Suprapubic skin (tissue), 4 donors: Measurements from ENCODE around the gene NUDT3.

Source experiments
- EP300 ChIP-seq: sonication (generic); formaldehyde crosslinking; IDR thresholded peaks from one replicate; pipeline ENCODE4 v1.6.1; 2017; ENCODE audit warnings: antibody characterized with exemption
- POLR2AphosphoS5 ChIP-seq, 3 donors: sonication (generic); formaldehyde crosslinking; IDR thresholded peaks; one replicate each; pipeline ENCODE4 v1.6.1; 2017; ENCODE audit warnings: antibody characterized with exemption in 3 of 3
- TF ChIP-seq, protein P1 (sequence below), 2 donors: fragments of 200-600 bp in 1 of 2; fragments of 450-650 bp in 1 of 2; sonication (generic) in 1 of 2; IDR thresholded peaks; one replicate each; pipeline ENCODE4 v1.5.1; 2016 to 2019; ENCODE audit warnings: antibody characterized with exemption in 2 of 2, mild to moderate bottlenecking in 1 of 2, moderate library complexity in 1 of 2

DNA sequence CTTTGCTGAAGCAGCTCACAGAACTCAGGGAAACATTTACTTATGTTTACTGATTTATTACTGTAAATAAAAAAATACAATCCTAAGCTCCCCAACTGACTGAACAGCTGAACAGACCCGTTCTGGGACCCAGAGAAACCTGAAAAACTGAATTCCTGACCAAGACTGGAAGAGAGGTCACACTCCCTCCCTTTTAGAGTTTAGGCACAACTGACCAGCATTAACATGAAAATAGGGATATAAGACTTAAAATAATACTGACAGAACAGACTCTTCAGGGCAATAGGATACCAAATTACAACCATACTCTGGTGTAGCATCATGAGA is 45.1 kb upstream of the NUDT3 start:
- no peak for TF ChIP-seq EP300
- TF ChIP-seq, protein P1, sequence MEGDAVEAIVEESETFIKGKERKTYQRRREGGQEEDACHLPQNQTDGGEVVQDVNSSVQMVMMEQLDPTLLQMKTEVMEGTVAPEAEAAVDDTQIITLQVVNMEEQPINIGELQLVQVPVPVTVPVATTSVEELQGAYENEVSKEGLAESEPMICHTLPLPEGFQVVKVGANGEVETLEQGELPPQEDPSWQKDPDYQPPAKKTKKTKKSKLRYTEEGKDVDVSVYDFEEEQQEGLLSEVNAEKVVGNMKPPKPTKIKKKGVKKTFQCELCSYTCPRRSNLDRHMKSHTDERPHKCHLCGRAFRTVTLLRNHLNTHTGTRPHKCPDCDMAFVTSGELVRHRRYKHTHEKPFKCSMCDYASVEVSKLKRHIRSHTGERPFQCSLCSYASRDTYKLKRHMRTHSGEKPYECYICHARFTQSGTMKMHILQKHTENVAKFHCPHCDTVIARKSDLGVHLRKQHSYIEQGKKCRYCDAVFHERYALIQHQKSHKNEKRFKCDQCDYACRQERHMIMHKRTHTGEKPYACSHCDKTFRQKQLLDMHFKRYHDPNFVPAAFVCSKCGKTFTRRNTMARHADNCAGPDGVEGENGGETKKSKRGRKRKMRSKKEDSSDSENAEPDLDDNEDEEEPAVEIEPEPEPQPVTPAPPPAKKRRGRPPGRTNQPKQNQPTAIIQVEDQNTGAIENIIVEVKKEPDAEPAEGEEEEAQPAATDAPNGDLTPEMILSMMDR (IDR thresholded peaks at IDR 0.05) = no peak
- no peak for TF ChIP-seq POLR2AphosphoS5 (IDR thresholded peaks at IDR 0.05)
